GM12878 (cell line): ENCODE measurements around the gene STARD13. TPM values are rescaled to one million over a fixed set of nuclear protein-coding genes. Genes with fewer than 3 reads are reported as not detected.

Source experiments
- ATAC-seq: fragments of 200-7000 bp; cut with Tn5 transposase; 3 replicates; pipeline ENCODE4 v1.9.1; 2020; ENCODE audit warnings: mild to moderate bottlenecking, moderate library complexity
- BruUV-seq: library from RNA; stranded (reverse); fragments of 400-500 nt; replicated peaks from 2 replicates; lab custom pipeline; 2021; lab: Mats Ljungman, UMichigan
- CTCF ChIA-PET: fragments of 300-600 bp; sonication (Branson Sonifier 250); formaldehyde crosslinking; extraction: SDS; loops from one replicate; lab custom pipeline; 2021; ENCODE audit warnings: inconsistent platforms; lab: Yijun Ruan, JAX
- POLR2A ChIA-PET: fragments of 350-600 bp; formaldehyde crosslinking; extraction: SDS; loops from one replicate; lab custom pipeline; 2021; ENCODE audit warnings: inconsistent platforms; lab: Charles Lee
- RAD21 ChIA-PET: fragments of 300-600 bp; sonication (Branson Sonifier 250); formaldehyde crosslinking; loops from one replicate; lab custom pipeline; 2023; ENCODE audit warnings: antibody characterized with exemption; ENCODE audit not compliant: unreplicated experiment; lab: Charles Lee
- SMC1A ChIA-PET: fragments of 300-600 bp; sonication (Branson Sonifier 250); formaldehyde crosslinking; loops from one replicate; lab custom pipeline; 2023; ENCODE audit not compliant: unreplicated experiment, uncharacterized antibody; lab: Charles Lee
- DNase-seq: peaks from one replicate; pipeline ENCODE4 v3.0.0-alpha.2; 2011; ENCODE audit warnings: low read depth, low spot score
- FAIRE-seq: peaks from 3 replicates; lab custom pipeline; 2011; peaks lifted over from hg19 to GRCh38; lab: Jason Lieb, UNC
- H2AFZ ChIP-seq: 2 replicates; pipeline ENCODE4 v1.6.0; 2011; ENCODE audit warnings: low read depth, low read length, control low read depth; ENCODE audit not compliant: control insufficient read depth
- H3K27ac ChIP-seq: 2 replicates; pipeline ENCODE4 v1.5.1; 2011; ENCODE audit warnings: control low read depth; ENCODE audit not compliant: control insufficient read depth, insufficient read depth
- H3K27me3 ChIP-seq, 2 experiments: replicated peaks in 1 of 2; 2 replicates each; pipeline versions ENCODE4 v1.6.0 to v1.6.1; 2011; ENCODE audit warnings: low read length in 1 of 2; ENCODE audit not compliant: control insufficient read depth in 2 of 2, insufficient read depth in 2 of 2
- H3K36me3 ChIP-seq, 2 experiments: 2 replicates each; pipeline ENCODE4 v1.5.1; 2011; ENCODE audit warnings: low read length in 1 of 2; ENCODE audit not compliant: control insufficient read depth in 2 of 2, insufficient read depth in 2 of 2
- H3K4me1 ChIP-seq: 2 replicates; pipeline ENCODE4 v1.6.1; 2011; ENCODE audit warnings: mild to moderate bottlenecking, low read length, moderate library complexity, mixed read lengths; ENCODE audit not compliant: control insufficient read depth, insufficient read depth
- H3K4me2 ChIP-seq: 2 replicates; pipeline ENCODE4 v1.6.0; 2011; ENCODE audit warnings: control low read depth; ENCODE audit not compliant: control insufficient read depth, insufficient read depth
- H3K4me3 ChIP-seq: fragments of 200-600 bp; sonication (generic); 2 replicates; pipeline ENCODE4 v1.5.1; 2016
- H3K79me2 ChIP-seq: 2 replicates; pipeline ENCODE4 v1.6.0; 2011; ENCODE audit warnings: low read length; ENCODE audit not compliant: control insufficient read depth, insufficient read depth
- H3K9ac ChIP-seq: 2 replicates; pipeline ENCODE4 v1.8.0; 2011; ENCODE audit warnings: low read length, control low read depth, mixed read lengths; ENCODE audit not compliant: control insufficient read depth, insufficient read depth
- H3K9me3 ChIP-seq: replicated peaks from 3 replicates; pipeline ENCODE4 v1.5.1; 2011; ENCODE audit warnings: mild to moderate bottlenecking, low read length; ENCODE audit not compliant: control insufficient read depth, insufficient read depth
- H4K20me1 ChIP-seq: 2 replicates; pipeline ENCODE4 v1.6.0; 2011; ENCODE audit not compliant: control insufficient read depth, insufficient read depth
- BMI1 ChIP-seq: fragments of 450-650 bp; IDR thresholded peaks from 2 replicates; pipeline ENCODE4 v1.6.1; 2016; ENCODE audit warnings: mild to moderate bottlenecking, moderate library complexity, borderline replicate concordance
- CBX3 ChIP-seq: fragments of 200-600 bp; sonication (generic); IDR thresholded peaks from 2 replicates; pipeline ENCODE4 v1.6.1; 2016; ENCODE audit warnings: low read depth, borderline replicate concordance
- E4F1 ChIP-seq: fragments of 450-650 bp; IDR thresholded peaks from 2 replicates; pipeline ENCODE4 v1.6.1; 2018; ENCODE audit warnings: borderline replicate concordance, mild to moderate bottlenecking; ENCODE audit not compliant: partially characterized antibody
- MEF2A ChIP-seq: IDR thresholded peaks from 2 replicates; pipeline ENCODE4 v1.6.1; 2011; ENCODE audit warnings: low read depth, mild to moderate bottlenecking, low read length, moderate library complexity; ENCODE audit not compliant: insufficient read depth
- NKRF ChIP-seq: fragments of 450-650 bp; conservative IDR thresholded peaks from 2 replicates; pipeline ENCODE4 v1.6.1; 2017; ENCODE audit warnings: mild to moderate bottlenecking, moderate library complexity
- NR2C2 ChIP-seq: IDR thresholded peaks from 2 replicates; pipeline ENCODE4 v1.6.1; 2011; ENCODE audit warnings: borderline replicate concordance, low read depth; ENCODE audit not compliant: control insufficient read depth, insufficient read length
- NRF1 ChIP-seq: conservative IDR thresholded peaks from 2 replicates; pipeline ENCODE4 v1.6.1; 2011; ENCODE audit warnings: mild to moderate bottlenecking, low read depth, low read length, improper control_type of control experiment
- RAD21 ChIP-seq: IDR thresholded peaks from 2 replicates; pipeline ENCODE4 v1.6.1; 2011; ENCODE audit warnings: mild to moderate bottlenecking, low read depth, low read length, moderate library complexity; ENCODE audit not compliant: insufficient read depth
- SP1 ChIP-seq: IDR thresholded peaks from one replicate; pipeline ENCODE4 v1.6.1; 2011; ENCODE audit warnings: low read depth, low read length
- SREBF1 ChIP-seq: IDR thresholded peaks from 2 replicates; pipeline ENCODE4 v1.6.1; 2012; ENCODE audit warnings: mild to moderate bottlenecking, low read length
- STAT1 ChIP-seq: fragments of 450-650 bp; conservative IDR thresholded peaks from 2 replicates; pipeline ENCODE4 v1.6.1; 2014; ENCODE audit warnings: antibody characterized with exemption, mild to moderate bottlenecking
- WGBS: methylation state at CpG from one replicate; pipeline ENCODE4 v1.1.6; 2016; ENCODE audit warnings: low lambda C conversion rate; ENCODE audit not compliant: insufficient replicate concordance, insufficient coverage; ENCODE audit errors: missing lambda C conversion rate; 5-methylcytosine and 5-hydroxymethylcytosine counted together
- in situ Hi-C: fragments of 300-500 bp; cut with MboI; formaldehyde crosslinking; loops from 9 replicates; pipeline ENCODE4 v1.14.3; 2018; ENCODE audit warnings: mixed read lengths
- intact Hi-C: fragments of 100-400 bp; cut with micrococcal nuclease; formaldehyde crosslinking; loops from one replicate; pipeline ENCODE4 v1.14.2; 2022; ENCODE audit not compliant: unreplicated experiment
- polyA plus RNA-seq, 11 experiments: library from polyadenylated mRNA; depleted of rRNA in 4 of 11; unstranded in 6 of 11; stranded (reverse) in 5 of 11; fragments of >200 nt; fragmentation: Nextera tagmentation in 4 of 11; fragmentation: Illumina TruSeq in 1 of 11; extraction: Ambion mirVana in 4 of 11; extraction: Trizol in 1 of 11; gene quantifications; 1 replicate in 1 of 11; 2 replicates in 10 of 11; pipeline versions ENCODE4 v1.2.1 to v1.2.3, GENCODE V29; 2011 to 2016; ENCODE audit warnings: inconsistent platforms in 2 of 11, missing spikeins in 2 of 11, low read depth in 1 of 11
- total RNA-seq, 4 experiments: library from RNA; depleted of rRNA in 3 of 4; stranded (reverse); fragments of >200 nt in 3 of 4; fragmentation: Illumina TruSeq in 1 of 4; extraction: Trizol in 1 of 4; gene quantifications; 2 replicates each; pipeline versions ENCODE4 v1.2.1 to v1.2.3, GENCODE V29; 2013 to 2021

Gene STARD13
- total and polyA plus RNA-seq, 10 of the 15 experiments (the other 5 are each of a cell fraction or from before 2014, with no cell fraction given), result 4.0 to 41.6 (median 10.1) TPM

- Histone ChIP-seq H3K79me2 (no peaks in the 10 kb centered on the region), H4K20me1 (no peaks in the 10 kb centered on the region), H3K4me1 (no peaks in the 10 kb centered on the region), H3K36me3 (no peaks in the 10 kb centered on the region), H3K4me2 (no peak overlapping the region), H3K9ac (no peak overlapping the region), H3K9me3 (no peaks in the 10 kb centered on the region), H3K27ac (no peak overlapping the region), H3K27me3 (no peaks in the 10 kb centered on the region), H2AFZ (no peak overlapping the region), H3K4me3 (no peak overlapping the region)
- ChIA-PET RAD21 (no interaction called here), SMC1A (interaction anchor here (1.5 kb wide), 1 partner anchor 10 kb away, joined by 4 read pairs; no protein-coding TSS in a partner anchor), POLR2A (no interaction called here), CTCF (no interaction called here)
- ATAC-seq (no peak), FAIRE-seq (no peak), DNase-seq (no peak)
- TF ChIP-seq NR2C2 (no peak), NRF1 (no peak), BMI1 (no peak), RAD21 (no peak), MEF2A (no peak), NKRF (no peak), SREBF1 (no peak), E4F1 (no peak), STAT1 (no peak), SP1 (no peak), CBX3 (no peak)
- intact Hi-C loops (no loop called here), in situ Hi-C loops (no loop called here)
- 77% methylated on average over 7 of the region's 7 CpGs for WGBS
- no TSS peak for BruUV-seq
Measured at GRCh38 chr13:33334831-33335230, 49.3 kb upstream of the STARD13 start.
